Panc1 (cell line): ENCODE measurements around the gene SORCS1. TPM values are rescaled to one million over a fixed set of nuclear protein-coding genes. Genes with fewer than 3 reads are reported as not detected.

Experiments
- ATAC-seq: fragments of 200-7000 bp; cut with Tn5 transposase; 2 replicates; pipeline ENCODE4 v1.9.1; 2020; ENCODE audit warnings: mild to moderate bottlenecking, moderate library complexity
- BruUV-seq: library from RNA; stranded (reverse); fragments of 400-500 nt; replicated peaks from 2 replicates; lab custom pipeline; 2021; lab: Mats Ljungman, UMichigan
- CTCF ChIA-PET: fragments of 300-600 bp; sonication (Branson Sonifier 250); formaldehyde crosslinking; loops from one replicate; lab custom pipeline; 2022; ENCODE audit warnings: antibody characterized with exemption; lab: Charles Lee
- POLR2A ChIA-PET: fragments of 300-600 bp; sonication (Branson Sonifier 250); formaldehyde crosslinking; loops from one replicate; lab custom pipeline; 2022; ENCODE audit warnings: antibody characterized with exemption; lab: Charles Lee
- DNase-seq: peaks from one replicate; pipeline ENCODE4 v3.0.0-alpha.2; 2010; ENCODE audit warnings: low read depth, low spot score
- H3K27ac ChIP-seq: 2 replicates; pipeline ENCODE4 v1.5.1; 2011; ENCODE audit warnings: mild to moderate bottlenecking, low read length, inconsistent platforms
- H3K27me3 ChIP-seq: fragments of 200-500 bp; sonication (Bioruptor generic); 2 replicates; pipeline ENCODE4 v1.6.0; 2014; ENCODE audit warnings: low read length, inconsistent platforms; ENCODE audit not compliant: control insufficient read depth, insufficient read depth
- H3K36me3 ChIP-seq: fragments of 200-500 bp; sonication (Bioruptor generic); 2 replicates; pipeline ENCODE4 v1.5.1; 2014; ENCODE audit warnings: inconsistent platforms, mild to moderate bottlenecking, low read length, moderate library complexity; ENCODE audit not compliant: control insufficient read depth, insufficient read depth
- H3K4me1 ChIP-seq: 2 replicates; pipeline ENCODE4 v1.5.1; 2011; ENCODE audit warnings: inconsistent platforms, mild to moderate bottlenecking, low read length, moderate library complexity; ENCODE audit not compliant: control insufficient read depth, insufficient read depth
- H3K4me3 ChIP-seq, 2 experiments: 2 replicates each; pipeline ENCODE4 v1.5.1; 2011 to 2012; ENCODE audit warnings: low read depth in 2 of 2, low read length in 2 of 2, mild to moderate bottlenecking in 2 of 2, inconsistent platforms in 1 of 2, moderate library complexity in 1 of 2
- H3K9me3 ChIP-seq: fragments of 200-500 bp; sonication (Bioruptor generic); 2 replicates; pipeline ENCODE4 v1.5.1; 2014; ENCODE audit warnings: low read depth, mild to moderate bottlenecking, inconsistent platforms, low read length, moderate library complexity; ENCODE audit not compliant: control insufficient read depth, insufficient read depth
- CTCF ChIP-seq: fragments of 450-650 bp; IDR thresholded peaks from 2 replicates; pipeline ENCODE4 v1.5.1; 2017; ENCODE audit warnings: mild to moderate bottlenecking
- POLR2AphosphoS5 ChIP-seq: IDR thresholded peaks from 2 replicates; pipeline ENCODE4 v1.6.1; 2012; ENCODE audit warnings: mild to moderate bottlenecking, low read depth, low read length, moderate library complexity
- REST ChIP-seq, 2 experiments: IDR thresholded peaks; 2 replicates each; pipeline ENCODE4 v1.6.1; 2011 to 2012; ENCODE audit warnings: low read depth in 2 of 2, control low read depth in 1 of 2, low read length in 1 of 2, mild to moderate bottlenecking in 1 of 2, moderate library complexity in 1 of 2; ENCODE audit not compliant: insufficient read depth in 1 of 2
- SIN3A ChIP-seq: IDR thresholded peaks from 2 replicates; pipeline ENCODE4 v1.6.1; 2012; ENCODE audit warnings: low read depth, mild to moderate bottlenecking, low read length, moderate library complexity, borderline replicate concordance; ENCODE audit not compliant: insufficient read depth
- TCF7L2 ChIP-seq: IDR thresholded peaks from 2 replicates; pipeline ENCODE4 v1.6.1; 2011; ENCODE audit warnings: mild to moderate bottlenecking, low read depth, low read length, inconsistent platforms
- in situ Hi-C: cut with HindIII; loops from 2 replicates; pipeline ENCODE4 v1.10.0; 2016; ENCODE audit warnings: low sequenced_read_pairs, low pct_unique_long_range_greater_than_20kb
- intact Hi-C: fragments of 100-400 bp; cut with micrococcal nuclease; formaldehyde crosslinking; loops from one replicate; pipeline ENCODE4 v1.10.0; 2022; ENCODE audit not compliant: unreplicated experiment
- total RNA-seq: library from RNA; stranded (reverse); gene quantifications from one replicate; pipeline ENCODE4 v1.2.1, GENCODE V29; 2021; ENCODE audit not compliant: unreplicated experiment

SORCS1 gene
- total RNA-seq, 1 experiment from 2014 or later, result not detected

GRCh38 chr10:106631016-106631702, 533.3 kb downstream of the SORCS1 start:
- no peak overlapping the region for H3K27ac ChIP-seq
- no peaks in the 10 kb centered on the region for H3K4me1 ChIP-seq
- ChIA-PET POLR2A (no interaction called here), CTCF (no interaction called here)
- no TSS peak for BruUV-seq
- peaks cover 2% of the 10 kb centered on the region; the same call in 1 of the 2 replicates for H3K27me3 ChIP-seq
- no peaks in the 10 kb centered on the region for H3K9me3 ChIP-seq
- DNase-seq (no peak), ATAC-seq (no peak)
- no peaks in the 10 kb centered on the region for H3K36me3 ChIP-seq
- no peak overlapping the region for H3K4me3 ChIP-seq
- TF ChIP-seq CTCF (no peak), POLR2AphosphoS5 (no peak), TCF7L2 (no peak), REST (IDR thresholded peaks at IDR 0.05; ENCODE audit: insufficient read depth in 1 of 2, low read depth in 2 of 2, low read length in 1 of 2) (no peak), SIN3A (no peak)
- in situ Hi-C loops (no loop called here), intact Hi-C loops (no loop called here)

GRCh38 chr10:106626371-106626770, 538.1 kb downstream of the SORCS1 start:
- ChIA-PET POLR2A (no interaction called here), CTCF (no interaction called here)
- Histone ChIP-seq H3K9me3 (no peaks in the 10 kb centered on the region), H3K27ac (no peak overlapping the region), H3K27me3 (peaks cover 2% of the 10 kb centered on the region; the same call in 1 of the 2 replicates), H3K4me3 (no peak overlapping the region), H3K36me3 (no peaks in the 10 kb centered on the region), H3K4me1 (no peaks in the 10 kb centered on the region)
- intact Hi-C loops (loop anchor here (10.0 kb wide), 1 partner anchor 1918 kb away; no protein-coding TSS in a partner anchor), in situ Hi-C loops (no loop called here)
- no TSS peak for BruUV-seq
- TF ChIP-seq POLR2AphosphoS5, result no peak
- TF ChIP-seq REST (IDR thresholded peaks at IDR 0.05; ENCODE audit: insufficient read depth in 1 of 2, low read depth in 2 of 2, low read length in 1 of 2), result no peak
- TF ChIP-seq TCF7L2, result no peak
- TF ChIP-seq CTCF, result no peak
- no peak for TF ChIP-seq SIN3A
- DNase-seq, result no peak
- ATAC-seq, result no peak
